H1 (cell line): ENCODE data around the gene SMG1. TPM values are rescaled to one million over a fixed set of nuclear protein-coding genes. Genes with fewer than 3 reads are reported as not detected.

Source experiments
- CTCF ChIA-PET: fragments of 300-600 bp; sonication (Branson Sonifier 250); formaldehyde crosslinking; loops from one replicate; lab custom pipeline; 2021; ENCODE audit not compliant: partially characterized antibody; lab: Charles Lee
- POLR2A ChIA-PET: fragments of 300-600 bp; sonication (Branson Sonifier 250); formaldehyde crosslinking; loops from one replicate; lab custom pipeline; 2021; ENCODE audit warnings: inconsistent platforms; ENCODE audit not compliant: partially characterized antibody; lab: Charles Lee
- DNase-seq, 2 experiments: peaks; one replicate each; pipeline versions ENCODE4 v3.0.0 to v3.0.0-alpha.2; 2010 to 2022; ENCODE audit warnings: low spot score in 2 of 2, low read depth in 1 of 2, mixed read lengths in 1 of 2
- FAIRE-seq: peaks from 2 replicates; lab custom pipeline; 2011; peaks lifted over from hg19 to GRCh38; lab: Jason Lieb, UNC
- H2AFZ ChIP-seq: 2 replicates; pipeline ENCODE4 v1.8.1; 2012; ENCODE audit warnings: low read length, inconsistent platforms
- H2AK5ac ChIP-seq: 2 replicates; pipeline ENCODE4 v1.6.1; 2013; ENCODE audit warnings: low read depth, low read length
- H2BK120ac ChIP-seq: replicated peaks from 2 replicates; pipeline ENCODE3; 2013; ENCODE audit warnings: low read depth, low read length, inconsistent platforms
- H2BK12ac ChIP-seq: 2 replicates; pipeline ENCODE4 v1.6.1; 2013; ENCODE audit warnings: low read depth, low read length
- H2BK15ac ChIP-seq: 2 replicates; pipeline ENCODE4 v1.6.1; 2013; ENCODE audit warnings: low read length
- H2BK20ac ChIP-seq: 2 replicates; pipeline ENCODE4 v1.6.1; 2013; ENCODE audit warnings: low read length
- H2BK5ac ChIP-seq: 2 replicates; pipeline ENCODE4 v1.6.1; 2013; ENCODE audit warnings: low read depth, low read length
- H3K14ac ChIP-seq: 2 replicates; pipeline ENCODE4 v1.6.1; 2013; ENCODE audit warnings: inconsistent platforms; ENCODE audit not compliant: insufficient read length
- H3K18ac ChIP-seq: 2 replicates; pipeline ENCODE4 v1.6.1; 2013; ENCODE audit warnings: low read length; ENCODE audit errors: extremely low read depth
- H3K23ac ChIP-seq: 2 replicates; pipeline ENCODE4 v1.6.1; 2013; ENCODE audit warnings: inconsistent platforms; ENCODE audit not compliant: insufficient read length
- H3K23me2 ChIP-seq: 2 replicates; pipeline ENCODE4 v1.6.1; 2013; ENCODE audit warnings: low read depth, low read length
- H3K27ac ChIP-seq: 2 replicates; pipeline ENCODE4 v1.6.1; 2011; ENCODE audit warnings: low read depth, low read length, inconsistent platforms
- H3K27me3 ChIP-seq, 4 experiments: replicated peaks in 1 of 4; 1 replicate in 1 of 4; 2 replicates in 3 of 4; pipeline versions ENCODE4 v1.6.1 to v1.8.1; 2011 to 2013; ENCODE audit warnings: low read length in 3 of 4, mild to moderate bottlenecking in 3 of 4, inconsistent platforms in 2 of 4, mixed read lengths in 2 of 4, moderate library complexity in 1 of 4; ENCODE audit not compliant: control insufficient read depth in 3 of 4, insufficient read depth in 3 of 4; ENCODE audit errors: extremely low read depth in 1 of 4
- H3K36me3 ChIP-seq, 4 experiments: 2 replicates each; pipeline versions ENCODE4 v1.6.1 to v1.8.1; 2011 to 2013; ENCODE audit warnings: mild to moderate bottlenecking in 4 of 4, low read length in 3 of 4, moderate library complexity in 2 of 4, control low read depth in 1 of 4, inconsistent platforms in 1 of 4; ENCODE audit not compliant: insufficient read depth in 4 of 4, control insufficient read depth in 2 of 4
- H3K4ac ChIP-seq: replicated peaks from 2 replicates; pipeline ENCODE3; 2013; ENCODE audit warnings: low read length, low read depth, mixed read lengths, inconsistent platforms; ENCODE audit not compliant: insufficient read length
- H3K4me1 ChIP-seq, 4 experiments: replicated peaks in 1 of 4; 1 replicate in 1 of 4; 2 replicates in 3 of 4; pipeline versions ENCODE4 v1.6.1 to v1.8.1; 2011 to 2013; ENCODE audit warnings: low read length in 3 of 4, inconsistent platforms in 2 of 4, mixed read lengths in 1 of 4; ENCODE audit not compliant: insufficient read depth in 4 of 4, control insufficient read depth in 3 of 4
- H3K4me2 ChIP-seq, 2 experiments: 2 replicates each; pipeline versions ENCODE4 v1.6.1 to v1.8.1; 2011 to 2013; ENCODE audit warnings: low read depth in 2 of 2, low read length in 2 of 2, control low read depth in 1 of 2, inconsistent platforms in 1 of 2, mild to moderate bottlenecking in 1 of 2; ENCODE audit not compliant: insufficient read depth in 1 of 2
- H3K4me3 ChIP-seq, 4 experiments: fragments of 200-600, 300-600 bp in 1 of 4; sonication (generic), shearing (Covaris generic), sonication (Bioruptor Twin) in 1 of 4; 2 replicates each; pipeline versions ENCODE4 v1.5.1 to v1.8.1; 2011 to 2016; ENCODE audit warnings: low read length in 4 of 4, low read depth in 3 of 4, control low read depth in 2 of 4, inconsistent platforms in 2 of 4, mild to moderate bottlenecking in 2 of 4, mixed read lengths in 1 of 4, moderate library complexity in 1 of 4; ENCODE audit not compliant: insufficient read depth in 2 of 4; ENCODE audit errors: extremely low read depth in 1 of 4
- H3K56ac ChIP-seq: replicated peaks from 2 replicates; pipeline ENCODE3; 2013; ENCODE audit warnings: low read depth, mild to moderate bottlenecking, mixed read lengths, low read length, inconsistent platforms; ENCODE audit not compliant: insufficient read length
- H3K79me1 ChIP-seq: 2 replicates; pipeline ENCODE4 v1.6.1; 2013; ENCODE audit warnings: low read depth, low read length, control low read depth
- H3K79me2 ChIP-seq, 2 experiments: 2 replicates each; pipeline versions ENCODE4 v1.6.1 to v1.8.1; 2012 to 2013; ENCODE audit warnings: low read length in 2 of 2, mild to moderate bottlenecking in 2 of 2, inconsistent platforms in 1 of 2; ENCODE audit not compliant: insufficient read depth in 2 of 2, control insufficient read depth in 1 of 2
- H3K9ac ChIP-seq, 4 experiments: replicated peaks in 1 of 4; 1 replicate in 1 of 4; 2 replicates in 3 of 4; pipeline versions ENCODE4 v1.6.1 to v1.8.1; 2011 to 2013; ENCODE audit warnings: low read depth in 3 of 4, low read length in 3 of 4, control low read depth in 2 of 4, mild to moderate bottlenecking in 2 of 4, moderate library complexity in 2 of 4, inconsistent platforms in 1 of 4; ENCODE audit errors: extremely low read depth in 1 of 4
- H3K9me3 ChIP-seq, 2 experiments: 2 replicates each; pipeline versions ENCODE4 v1.6.1 to v1.8.1; 2012 to 2013; ENCODE audit warnings: mild to moderate bottlenecking in 2 of 2, moderate library complexity in 2 of 2, control low read depth in 1 of 2, inconsistent platforms in 1 of 2, low read depth in 1 of 2, low read length in 1 of 2, mixed read lengths in 1 of 2; ENCODE audit not compliant: insufficient read depth in 2 of 2
- H4K20me1 ChIP-seq, 2 experiments: replicated peaks in 1 of 2; 2 replicates each; pipeline versions ENCODE3 to v1.8.1; 2011 to 2013; ENCODE audit warnings: inconsistent platforms in 2 of 2, low read length in 2 of 2, mild to moderate bottlenecking in 1 of 2; ENCODE audit not compliant: insufficient read depth in 2 of 2, control insufficient read depth in 1 of 2
- H4K5ac ChIP-seq: 2 replicates; pipeline ENCODE4 v1.6.1; 2013; ENCODE audit warnings: low read length, low read depth, mixed read lengths, inconsistent platforms; ENCODE audit not compliant: insufficient read length
- H4K8ac ChIP-seq: 2 replicates; pipeline ENCODE4 v1.8.0; 2013; ENCODE audit warnings: mild to moderate bottlenecking, moderate library complexity, low read length, inconsistent platforms; ENCODE audit not compliant: insufficient read depth; ENCODE audit errors: extremely low read depth
- H4K91ac ChIP-seq: replicated peaks from 2 replicates; pipeline ENCODE3; 2013; ENCODE audit warnings: low read length, mixed read lengths, inconsistent platforms; ENCODE audit not compliant: insufficient read length
- EP300 ChIP-seq, 2 experiments: IDR thresholded peaks; 1 replicate in 1 of 2; 2 replicates in 1 of 2; pipeline ENCODE4 v1.6.1; 2011 to 2012; ENCODE audit warnings: low read depth in 2 of 2, low read length in 2 of 2, mild to moderate bottlenecking in 2 of 2, borderline replicate concordance in 1 of 2, inconsistent platforms in 1 of 2, moderate library complexity in 1 of 2
- RBBP5 ChIP-seq: IDR thresholded peaks from 2 replicates; pipeline ENCODE4 v1.7.1; 2012; ENCODE audit warnings: low read depth, mild to moderate bottlenecking, inconsistent platforms, low read length, moderate library complexity, borderline replicate concordance
- SP1 ChIP-seq: IDR thresholded peaks from 2 replicates; pipeline ENCODE4 v1.6.1; 2011; ENCODE audit warnings: low read depth, low read length
- TAF1 ChIP-seq: IDR thresholded peaks from 2 replicates; pipeline ENCODE4 v1.6.1; 2011; ENCODE audit warnings: mild to moderate bottlenecking, low read depth, low read length
- TAF7 ChIP-seq: optimal IDR thresholded peaks from 2 replicates; pipeline ENCODE3; 2011; ENCODE audit warnings: low read depth, mild to moderate bottlenecking, inconsistent platforms, low read length, moderate library complexity, borderline replicate concordance
- TEAD4 ChIP-seq: IDR thresholded peaks from 2 replicates; pipeline ENCODE4 v1.6.1; 2012; ENCODE audit warnings: low read depth, low read length, inconsistent platforms, mixed read lengths
- WGBS, 2 experiments: shearing (Covaris generic) in 1 of 2; methylation state at CpG; one replicate each; pipeline versions ENCODE4 v1.1.6 to v1.1.7; 2013 to 2015; ENCODE audit warnings: low lambda C conversion rate in 2 of 2, mixed read lengths in 2 of 2, inconsistent platforms in 1 of 2, low coverage in 1 of 2, missing lambda C conversion rate in 1 of 2; ENCODE audit not compliant: insufficient replicate concordance in 2 of 2, insufficient coverage in 1 of 2, insufficient read length in 1 of 2; ENCODE audit errors: extremely low coverage in 1 of 2, missing lambda C conversion rate in 1 of 2; 5-methylcytosine and 5-hydroxymethylcytosine counted together
- polyA plus RNA-seq, 7 experiments: library from polyadenylated mRNA; depleted of rRNA in 3 of 7; stranded (reverse) in 5 of 7; unstranded in 2 of 7; fragments of >200 nt in 5 of 7; fragments of 200-250 nt in 2 of 7; gene quantifications; 1 replicate in 5 of 7; 2 replicates in 1 of 7; 4 replicates in 1 of 7; pipeline versions ENCODE4 v1.2.1 to v1.2.3, GENCODE V29; 2011 to 2013; ENCODE audit warnings: missing spikeins in 2 of 7, mixed read lengths in 2 of 7
- total RNA-seq: library from RNA; stranded (reverse); fragmentation: NEBNext Ultra II Directional; extraction: Animal tissue kit (Norgen Biotek cat#: 25700); gene quantifications from 2 replicates; pipeline ENCODE4 v1.2.1, GENCODE V29; 2021

Gene SMG1
- total and polyA plus RNA-seq, 2 of the 8 experiments (the other 6 are each of a cell fraction or from before 2014, with no cell fraction given) = 14.9 to 90.6 TPM

GRCh38 chr16:18832006-18832405, 94.2 kb downstream of the SMG1 start:
- Histone ChIP-seq H3K27me3 (no peaks in the 10 kb centered on the region), H3K14ac (no peak overlapping the region), H3K56ac (no peak overlapping the region), H4K5ac (no peak overlapping the region), H3K4ac (no peak overlapping the region), H4K91ac (no peak overlapping the region), H2AK5ac (no peak overlapping the region), H4K8ac (no peak overlapping the region), H2BK20ac (no peak overlapping the region), H2BK5ac (no peak overlapping the region), H3K9me3 (no peaks in the 10 kb centered on the region), H3K23ac (no peak overlapping the region), H3K79me1 (no peaks in the 10 kb centered on the region), H3K4me3 (no peak overlapping the region), H3K9ac (no peak overlapping the region), H2BK120ac (no peak overlapping the region), H3K79me2 (no peaks in the 10 kb centered on the region), H3K4me1 (no peaks in the 10 kb centered on the region), H2BK12ac (no peak overlapping the region), H3K27ac (no peak overlapping the region), H3K4me2 (no peak overlapping the region), H3K36me3 (peaks cover 32 to 90% (median 77%) of the 10 kb centered on the region in 4 experiments), H2BK15ac (no peak overlapping the region), H3K18ac (no peak overlapping the region), H3K23me2 (peaks cover 2% of the 10 kb centered on the region; the same call in 1 of the 2 replicates), H2AFZ (no peak overlapping the region), H4K20me1 (peaks cover 0 to 2% of the 10 kb centered on the region in 2 experiments)
- TF ChIP-seq TEAD4 = no peak
- no peak for TF ChIP-seq RBBP5
- no peak for TF ChIP-seq EP300 (IDR thresholded peaks at IDR 0.05; ENCODE audit: borderline replicate concordance in 1 of 2, low read depth in 2 of 2, low read length in 2 of 2)
- no peak for TF ChIP-seq SP1
- TF ChIP-seq TAF1 = no peak
- TF ChIP-seq TAF7 = no peak
- DNase-seq (no peak), FAIRE-seq (no peak)
- 95% methylated on average over 2 of the region's 2 CpGs; no CpG with 5 or more reads in 1 of the 2 experiments for WGBS, 2 experiments
- ChIA-PET POLR2A (interaction anchor here (1.3 kb wide), 2 partner anchors 30 to 42 kb away, joined by 3 to 4 read pairs; partner anchors contain the start of genes ARL6IP1 and RPS15A), CTCF (interaction anchor here (0.6 to 1.3 kb wide), 2 partner anchors 13 to 48 kb away, joined by 3 to 4 read pairs; no protein-coding TSS in a partner anchor)
